Measurements from ENCODE around the gene EDC3. TPM values are rescaled to one million over a fixed set of nuclear protein-coding genes. Genes with fewer than 3 reads are reported as not detected.

The EDC3 gene
- total and polyA plus RNA-seq, 9 of the 15 experiments (the other 6 are each of a cell fraction or from before 2014, with no cell fraction given) = 11.7 to 63.9 (median 32.8) TPM

- TF ChIP-seq, protein P1, sequence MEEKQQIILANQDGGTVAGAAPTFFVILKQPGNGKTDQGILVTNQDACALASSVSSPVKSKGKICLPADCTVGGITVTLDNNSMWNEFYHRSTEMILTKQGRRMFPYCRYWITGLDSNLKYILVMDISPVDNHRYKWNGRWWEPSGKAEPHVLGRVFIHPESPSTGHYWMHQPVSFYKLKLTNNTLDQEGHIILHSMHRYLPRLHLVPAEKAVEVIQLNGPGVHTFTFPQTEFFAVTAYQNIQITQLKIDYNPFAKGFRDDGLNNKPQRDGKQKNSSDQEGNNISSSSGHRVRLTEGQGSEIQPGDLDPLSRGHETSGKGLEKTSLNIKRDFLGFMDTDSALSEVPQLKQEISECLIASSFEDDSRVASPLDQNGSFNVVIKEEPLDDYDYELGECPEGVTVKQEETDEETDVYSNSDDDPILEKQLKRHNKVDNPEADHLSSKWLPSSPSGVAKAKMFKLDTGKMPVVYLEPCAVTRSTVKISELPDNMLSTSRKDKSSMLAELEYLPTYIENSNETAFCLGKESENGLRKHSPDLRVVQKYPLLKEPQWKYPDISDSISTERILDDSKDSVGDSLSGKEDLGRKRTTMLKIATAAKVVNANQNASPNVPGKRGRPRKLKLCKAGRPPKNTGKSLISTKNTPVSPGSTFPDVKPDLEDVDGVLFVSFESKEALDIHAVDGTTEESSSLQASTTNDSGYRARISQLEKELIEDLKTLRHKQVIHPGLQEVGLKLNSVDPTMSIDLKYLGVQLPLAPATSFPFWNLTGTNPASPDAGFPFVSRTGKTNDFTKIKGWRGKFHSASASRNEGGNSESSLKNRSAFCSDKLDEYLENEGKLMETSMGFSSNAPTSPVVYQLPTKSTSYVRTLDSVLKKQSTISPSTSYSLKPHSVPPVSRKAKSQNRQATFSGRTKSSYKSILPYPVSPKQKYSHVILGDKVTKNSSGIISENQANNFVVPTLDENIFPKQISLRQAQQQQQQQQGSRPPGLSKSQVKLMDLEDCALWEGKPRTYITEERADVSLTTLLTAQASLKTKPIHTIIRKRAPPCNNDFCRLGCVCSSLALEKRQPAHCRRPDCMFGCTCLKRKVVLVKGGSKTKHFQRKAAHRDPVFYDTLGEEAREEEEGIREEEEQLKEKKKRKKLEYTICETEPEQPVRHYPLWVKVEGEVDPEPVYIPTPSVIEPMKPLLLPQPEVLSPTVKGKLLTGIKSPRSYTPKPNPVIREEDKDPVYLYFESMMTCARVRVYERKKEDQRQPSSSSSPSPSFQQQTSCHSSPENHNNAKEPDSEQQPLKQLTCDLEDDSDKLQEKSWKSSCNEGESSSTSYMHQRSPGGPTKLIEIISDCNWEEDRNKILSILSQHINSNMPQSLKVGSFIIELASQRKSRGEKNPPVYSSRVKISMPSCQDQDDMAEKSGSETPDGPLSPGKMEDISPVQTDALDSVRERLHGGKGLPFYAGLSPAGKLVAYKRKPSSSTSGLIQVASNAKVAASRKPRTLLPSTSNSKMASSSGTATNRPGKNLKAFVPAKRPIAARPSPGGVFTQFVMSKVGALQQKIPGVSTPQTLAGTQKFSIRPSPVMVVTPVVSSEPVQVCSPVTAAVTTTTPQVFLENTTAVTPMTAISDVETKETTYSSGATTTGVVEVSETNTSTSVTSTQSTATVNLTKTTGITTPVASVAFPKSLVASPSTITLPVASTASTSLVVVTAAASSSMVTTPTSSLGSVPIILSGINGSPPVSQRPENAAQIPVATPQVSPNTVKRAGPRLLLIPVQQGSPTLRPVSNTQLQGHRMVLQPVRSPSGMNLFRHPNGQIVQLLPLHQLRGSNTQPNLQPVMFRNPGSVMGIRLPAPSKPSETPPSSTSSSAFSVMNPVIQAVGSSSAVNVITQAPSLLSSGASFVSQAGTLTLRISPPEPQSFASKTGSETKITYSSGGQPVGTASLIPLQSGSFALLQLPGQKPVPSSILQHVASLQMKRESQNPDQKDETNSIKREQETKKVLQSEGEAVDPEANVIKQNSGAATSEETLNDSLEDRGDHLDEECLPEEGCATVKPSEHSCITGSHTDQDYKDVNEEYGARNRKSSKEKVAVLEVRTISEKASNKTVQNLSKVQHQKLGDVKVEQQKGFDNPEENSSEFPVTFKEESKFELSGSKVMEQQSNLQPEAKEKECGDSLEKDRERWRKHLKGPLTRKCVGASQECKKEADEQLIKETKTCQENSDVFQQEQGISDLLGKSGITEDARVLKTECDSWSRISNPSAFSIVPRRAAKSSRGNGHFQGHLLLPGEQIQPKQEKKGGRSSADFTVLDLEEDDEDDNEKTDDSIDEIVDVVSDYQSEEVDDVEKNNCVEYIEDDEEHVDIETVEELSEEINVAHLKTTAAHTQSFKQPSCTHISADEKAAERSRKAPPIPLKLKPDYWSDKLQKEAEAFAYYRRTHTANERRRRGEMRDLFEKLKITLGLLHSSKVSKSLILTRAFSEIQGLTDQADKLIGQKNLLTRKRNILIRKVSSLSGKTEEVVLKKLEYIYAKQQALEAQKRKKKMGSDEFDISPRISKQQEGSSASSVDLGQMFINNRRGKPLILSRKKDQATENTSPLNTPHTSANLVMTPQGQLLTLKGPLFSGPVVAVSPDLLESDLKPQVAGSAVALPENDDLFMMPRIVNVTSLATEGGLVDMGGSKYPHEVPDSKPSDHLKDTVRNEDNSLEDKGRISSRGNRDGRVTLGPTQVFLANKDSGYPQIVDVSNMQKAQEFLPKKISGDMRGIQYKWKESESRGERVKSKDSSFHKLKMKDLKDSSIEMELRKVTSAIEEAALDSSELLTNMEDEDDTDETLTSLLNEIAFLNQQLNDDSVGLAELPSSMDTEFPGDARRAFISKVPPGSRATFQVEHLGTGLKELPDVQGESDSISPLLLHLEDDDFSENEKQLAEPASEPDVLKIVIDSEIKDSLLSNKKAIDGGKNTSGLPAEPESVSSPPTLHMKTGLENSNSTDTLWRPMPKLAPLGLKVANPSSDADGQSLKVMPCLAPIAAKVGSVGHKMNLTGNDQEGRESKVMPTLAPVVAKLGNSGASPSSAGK (IDR thresholded peaks at IDR 0.05) = peak; percentile 79
- TF ChIP-seq NONO (IDR thresholded peaks at IDR 0.05; ENCODE audit: low read depth in 2 of 2, low read length in 1 of 2) (no peak), GTF2E2 (tag; IDR thresholded peaks at IDR 0.05) (no peak), KDM4B (IDR thresholded peaks at IDR 0.05; ENCODE audit: borderline replicate concordance in 2 of 2, low read depth in 1 of 2) (peak in 1 of 2 experiments; percentile 40; a peak in 1 of 4 replicates), BCOR (IDR thresholded peaks at IDR 0.05) (peak; percentile 81), STAT6 (CRISPR knock-in tag; IDR thresholded peaks at IDR 0.05) (0 out of 2 replicates have a peak, but pooled peaks have one; percentile 28), PHB (CRISPR knock-in tag; IDR thresholded peaks at IDR 0.05) (0 out of 2 replicates have a peak, but pooled peaks have one; percentile 50), PML (IDR thresholded peaks at IDR 0.05; ENCODE audit: low read length) (peak; percentile 64; the same call in 1 of the 2 replicates), SAFB (IDR thresholded peaks at IDR 0.05; ENCODE audit: borderline replicate concordance, low read depth, low read length) (no peak), ZNF696 (CRISPR knock-in tag; conservative IDR thresholded peaks at IDR 0.05) (no peak)
- TF ChIP-seq, protein P2, sequence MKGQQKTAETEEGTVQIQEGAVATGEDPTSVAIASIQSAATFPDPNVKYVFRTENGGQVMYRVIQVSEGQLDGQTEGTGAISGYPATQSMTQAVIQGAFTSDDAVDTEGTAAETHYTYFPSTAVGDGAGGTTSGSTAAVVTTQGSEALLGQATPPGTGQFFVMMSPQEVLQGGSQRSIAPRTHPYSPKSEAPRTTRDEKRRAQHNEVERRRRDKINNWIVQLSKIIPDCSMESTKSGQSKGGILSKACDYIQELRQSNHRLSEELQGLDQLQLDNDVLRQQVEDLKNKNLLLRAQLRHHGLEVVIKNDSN (CRISPR knock-in tag; IDR thresholded peaks at IDR 0.05) = peak; percentile 100
Observed at GRCh38 chr15:74598126-74598842, 97.5 kb downstream of the EDC3 start (continued).

Data from K562 (cell line).